Keratinocyte (primary cell): Measurements from ENCODE around the gene NXPH3. TPM values are rescaled to one million over a fixed set of nuclear protein-coding genes. Genes with fewer than 3 reads are reported as not detected.

ENCODE experiments used
- DNase-seq: peaks from one replicate; pipeline ENCODE4 v3.0.0-alpha.2; 2011; ENCODE audit warnings: low read depth, missing footprints, low spot score
- FAIRE-seq: peaks from 2 replicates; lab custom pipeline; 2011; peaks lifted over from hg19 to GRCh38; lab: Jason Lieb, UNC
- H2AFZ ChIP-seq: 2 replicates; pipeline ENCODE4 v1.6.0; 2012; ENCODE audit warnings: low read length, control low read depth, inconsistent platforms; ENCODE audit not compliant: control insufficient read depth
- H3K27ac ChIP-seq: 2 replicates; pipeline ENCODE4 v1.5.1; 2011; ENCODE audit warnings: low read length; ENCODE audit not compliant: control insufficient read depth, insufficient read depth
- H3K27me3 ChIP-seq: 3 replicates; pipeline ENCODE4 v1.6.0; 2011; ENCODE audit warnings: low read length; ENCODE audit not compliant: control insufficient read depth, insufficient read depth; ENCODE audit errors: extremely low read depth
- H3K36me3 ChIP-seq, 2 experiments: 2 replicates in 1 of 2; 3 replicates in 1 of 2; pipeline ENCODE4 v1.5.1; 2011; ENCODE audit warnings: low read length in 2 of 2, mild to moderate bottlenecking in 1 of 2; ENCODE audit not compliant: control insufficient read depth in 2 of 2, insufficient read depth in 2 of 2; ENCODE audit errors: extremely low read depth in 1 of 2
- H3K4me1 ChIP-seq: 3 replicates; pipeline ENCODE4 v1.5.1; 2011; ENCODE audit warnings: low read length; ENCODE audit not compliant: control insufficient read depth, insufficient read depth; ENCODE audit errors: extremely low read depth
- H3K4me2 ChIP-seq: 3 replicates; pipeline ENCODE4 v1.6.0; 2011; ENCODE audit warnings: low read depth, low read length; ENCODE audit not compliant: control insufficient read depth, insufficient read depth; ENCODE audit errors: extremely low read depth
- H3K4me3 ChIP-seq, 3 experiments: fragments of 200-600 bp in 1 of 3; sonication (generic) in 1 of 3; 2 replicates in 2 of 3; 3 replicates in 1 of 3; pipeline ENCODE4 v1.5.1; 2011 to 2016; ENCODE audit warnings: low read length in 3 of 3, mild to moderate bottlenecking in 3 of 3, control low read depth in 2 of 3, inconsistent platforms in 1 of 3, low read depth in 1 of 3, mixed read lengths in 1 of 3, mixed run types in 1 of 3, moderate library complexity in 1 of 3; ENCODE audit not compliant: control insufficient read depth in 2 of 3, insufficient read depth in 2 of 3; ENCODE audit errors: extremely low read depth in 1 of 3
- H3K79me2 ChIP-seq: 2 replicates; pipeline ENCODE4 v1.6.0; 2012; ENCODE audit warnings: low read length; ENCODE audit not compliant: control insufficient read depth, insufficient read depth
- H3K9ac ChIP-seq: 3 replicates; pipeline ENCODE4 v1.6.0; 2011; ENCODE audit warnings: low read length; ENCODE audit not compliant: control insufficient read depth, insufficient read depth; ENCODE audit errors: extremely low read depth
- H3K9me1 ChIP-seq: 3 replicates; pipeline ENCODE4 v1.6.0; 2011; ENCODE audit warnings: low read length; ENCODE audit not compliant: control insufficient read depth, insufficient read depth; ENCODE audit errors: extremely low read depth
- H3K9me3 ChIP-seq: 2 replicates; pipeline ENCODE4 v1.5.1; 2012; ENCODE audit warnings: low read depth, low read length; ENCODE audit not compliant: control insufficient read depth
- H4K20me1 ChIP-seq: 3 replicates; pipeline ENCODE4 v1.6.0; 2011; ENCODE audit warnings: low read length; ENCODE audit not compliant: control insufficient read depth, insufficient read depth; ENCODE audit errors: extremely low read depth
- CTCF ChIP-seq, 3 experiments: IDR thresholded peaks in 1 of 3; conservative IDR thresholded peaks in 1 of 3; optimal IDR thresholded peaks in 1 of 3; 2 replicates in 2 of 3; 3 replicates in 1 of 3; pipeline versions ENCODE3 to v1.5.1; 2011; ENCODE audit warnings: low read length in 3 of 3, mild to moderate bottlenecking in 3 of 3, moderate library complexity in 2 of 3, control low read depth in 1 of 3, inconsistent platforms in 1 of 3; ENCODE audit not compliant: insufficient read depth in 2 of 3; ENCODE audit errors: extremely low read depth in 1 of 3
- EZH2 ChIP-seq: IDR thresholded peaks from one replicate; pipeline ENCODE4 v1.6.1; 2012; ENCODE audit warnings: inconsistent platforms, mild to moderate bottlenecking, low read length, moderate library complexity
- dilution Hi-C: fragments of 300-500 bp; cut with MboI; formaldehyde crosslinking; loops from one replicate; pipeline ENCODE4 v1.7.0; 2020; ENCODE audit warnings: low sequenced_read_pairs; ENCODE audit not compliant: extremely low pct_ligation_motif_present
- polyA plus RNA-seq, 5 experiments: library from polyadenylated mRNA; depleted of rRNA in 3 of 5; stranded (reverse) in 3 of 5; stranded (forward) in 1 of 5; unstranded in 1 of 5; fragments of >200 nt; gene quantifications; 1 replicate in 1 of 5; 2 replicates in 3 of 5; 3 replicates in 1 of 5; pipeline versions ENCODE4 v1.2.1 to v1.2.3, GENCODE V29; 2011 to 2012; ENCODE audit warnings: missing spikeins in 2 of 5, low read depth in 1 of 5, low replicate concordance in 1 of 5

NXPH3 gene
- polyA plus RNA-seq, 1 donor (not counting 4 experiments of a cell fraction or from before 2014, with no cell fraction given), result 0.12 TPM

DNA sequence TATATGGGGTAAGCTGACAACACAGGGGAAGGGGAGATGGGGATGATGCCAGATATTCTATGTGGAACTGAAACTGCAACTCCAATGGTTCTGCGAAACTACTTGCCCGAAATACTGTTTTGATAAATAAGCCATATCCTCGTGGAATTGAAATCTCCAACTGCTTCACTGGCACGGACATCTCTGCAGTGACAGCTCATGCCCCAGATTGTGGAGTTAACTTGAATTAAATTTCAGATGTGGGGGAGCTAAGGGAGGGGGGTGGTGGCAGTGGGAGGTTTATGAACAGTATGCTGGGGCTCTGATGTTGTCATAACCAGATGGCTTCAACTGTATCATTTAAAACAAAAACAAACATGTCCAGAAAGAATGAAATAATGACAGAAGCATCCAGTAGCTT is 21.8 kb downstream of the NXPH3 start:
- no peak overlapping the region for H3K4me3 ChIP-seq
- H3K4me2 ChIP-seq, result no peak overlapping the region
- DNase-seq (no peak), FAIRE-seq (no peak)
- H3K9me1 ChIP-seq, result no peaks in the 10 kb centered on the region
- H3K27ac ChIP-seq, result no peak overlapping the region
- dilution Hi-C loops, result no loop called here
- H3K4me1 ChIP-seq, result peaks cover 7% of the 10 kb centered on the region
- no peaks in the 10 kb centered on the region for H3K79me2 ChIP-seq
- no peak for TF ChIP-seq CTCF (optimal IDR thresholded peaks at IDR 0.05 in 1 of 3, IDR thresholded peaks at IDR 0.05 in 1 of 3, conservative IDR thresholded peaks at IDR 0.05 in 1 of 3; ENCODE audit: extremely low read depth in 1 of 3, insufficient read depth in 2 of 3, low read length in 3 of 3)
- H3K27me3 ChIP-seq, result no peaks in the 10 kb centered on the region
- no peak overlapping the region for H2AFZ ChIP-seq
- H3K36me3 ChIP-seq, result peaks cover 10 to 15% of the 10 kb centered on the region in 2 experiments
- no peaks in the 10 kb centered on the region for H3K9me3 ChIP-seq
- H4K20me1 ChIP-seq, result no peaks in the 10 kb centered on the region
- H3K9ac ChIP-seq, result no peak overlapping the region

DNA sequence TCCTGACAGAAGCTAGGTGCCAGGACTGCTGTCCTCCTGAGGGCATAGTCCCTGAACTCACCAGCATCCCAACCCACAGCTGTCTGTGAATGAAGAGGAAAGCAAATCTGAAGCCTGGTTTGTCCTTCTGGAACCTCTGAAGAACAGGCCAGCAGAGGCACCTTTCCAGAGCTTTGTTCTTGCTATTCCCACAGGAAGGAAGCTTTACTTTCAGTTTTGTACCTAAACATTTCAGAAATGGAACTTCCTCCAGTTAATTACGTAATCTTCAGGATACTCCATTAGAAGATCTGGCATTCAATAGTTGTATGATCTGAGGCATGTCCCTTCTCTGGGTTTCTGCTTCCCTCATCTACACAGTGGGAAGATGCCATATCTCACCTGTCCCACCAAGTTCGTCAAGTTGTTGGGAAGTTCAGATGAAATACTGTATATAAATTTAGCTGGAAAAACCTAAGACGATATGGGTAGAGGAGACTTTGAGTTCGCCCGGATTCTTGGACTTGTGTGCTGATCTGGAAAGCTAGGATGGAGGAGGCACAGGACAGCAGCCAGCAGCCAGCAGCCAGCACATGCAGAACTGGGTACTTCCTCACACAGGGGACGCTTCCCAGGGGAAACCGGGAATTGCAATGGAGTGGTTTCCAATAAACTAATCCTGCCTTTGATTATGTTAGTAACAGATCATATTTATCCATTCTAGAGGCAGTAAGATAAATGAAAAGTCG is 22.4 kb downstream of the NXPH3 start:
- Histone ChIP-seq H3K4me2 (no peak overlapping the region), H3K4me1 (peaks cover 7% of the 10 kb centered on the region), H3K79me2 (no peaks in the 10 kb centered on the region), H3K9me1 (no peaks in the 10 kb centered on the region), H4K20me1 (no peaks in the 10 kb centered on the region), H3K27me3 (no peaks in the 10 kb centered on the region), H3K27ac (no peak overlapping the region), H3K4me3 (no peak overlapping the region), H3K36me3 (peaks cover 10 to 15% of the 10 kb centered on the region in 2 experiments), H3K9me3 (no peaks in the 10 kb centered on the region), H3K9ac (no peak overlapping the region), H2AFZ (no peak overlapping the region)
- dilution Hi-C loops, result no loop called here
- DNase-seq, result no peak
- no peak for FAIRE-seq
- TF ChIP-seq CTCF (optimal IDR thresholded peaks at IDR 0.05 in 1 of 3, IDR thresholded peaks at IDR 0.05 in 1 of 3, conservative IDR thresholded peaks at IDR 0.05 in 1 of 3; ENCODE audit: extremely low read depth in 1 of 3, insufficient read depth in 2 of 3, low read length in 3 of 3) (no peak), EZH2 (no peak)
